RWPE2 (cell line): ENCODE data around the gene GPR132.

ENCODE experiments used
- ATAC-seq: fragments of 200-7000 bp; cut with Tn5 transposase; 3 replicates; pipeline ENCODE4 v1.9.1; 2021; ENCODE audit warnings: low read depth
- DNase-seq: peaks from one replicate; pipeline ENCODE4 v3.0.0-alpha.2; 2020; ENCODE audit warnings: low spot score
- H3K27ac ChIP-seq: fragments of 450-650 bp; 2 replicates; pipeline ENCODE4 v1.5.1; 2017; ENCODE audit warnings: mild to moderate bottlenecking; ENCODE audit not compliant: poor library complexity, severe bottlenecking
- H3K27me3 ChIP-seq: fragments of 250-450 bp; sonication (Bioruptor Pico); 2 replicates; pipeline ENCODE4 v1.5.1; 2021; ENCODE audit warnings: mild to moderate bottlenecking, moderate library complexity; ENCODE audit not compliant: insufficient read depth, poor library complexity, severe bottlenecking
- H3K36me3 ChIP-seq: fragments of 250-450 bp; sonication (Bioruptor Pico); 2 replicates; pipeline ENCODE4 v1.5.1; 2020; ENCODE audit warnings: low read depth, mild to moderate bottlenecking, moderate library complexity
- H3K4me1 ChIP-seq: fragments of 250-450 bp; sonication (Bioruptor Pico); 2 replicates; pipeline ENCODE4 v1.5.1; 2021; ENCODE audit warnings: mild to moderate bottlenecking, moderate library complexity; ENCODE audit not compliant: insufficient read depth, poor library complexity, severe bottlenecking
- H3K4me3 ChIP-seq: fragments of 250-450 bp; sonication (Bioruptor Pico); 2 replicates; pipeline ENCODE4 v1.5.1; 2021; ENCODE audit warnings: mild to moderate bottlenecking, moderate library complexity; ENCODE audit not compliant: severe bottlenecking
- H3K9me3 ChIP-seq: fragments of 250-450 bp; sonication (Bioruptor Pico); 2 replicates; pipeline ENCODE4 v1.5.1; 2021; ENCODE audit warnings: mild to moderate bottlenecking, moderate library complexity; ENCODE audit not compliant: severe bottlenecking
- TF ChIP-seq, protein P1 (sequence below): fragments of 450-650 bp; IDR thresholded peaks from one replicate; pipeline ENCODE4 v1.5.1; 2017; ENCODE audit warnings: mild to moderate bottlenecking, moderate library complexity; ENCODE audit not compliant: poor library complexity, severe bottlenecking

GPR132 gene

DNA sequence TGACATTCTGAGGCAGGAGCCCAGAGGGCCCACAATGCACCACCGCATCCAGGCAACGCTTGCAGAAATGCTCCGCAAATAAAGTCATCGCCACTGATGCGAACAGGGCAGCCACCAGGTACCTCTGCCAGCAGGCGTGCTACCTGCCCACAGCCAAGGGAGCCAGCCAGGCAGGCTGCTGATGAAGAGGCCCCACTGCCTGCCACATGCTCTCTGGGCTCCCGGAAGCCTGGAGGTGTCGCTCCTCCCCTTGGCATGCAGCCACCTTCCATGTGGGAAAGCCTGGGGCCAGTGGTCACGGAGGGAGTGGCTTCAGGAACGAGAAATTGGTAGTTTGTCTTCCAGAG, 14.7 kb downstream of the GPR132 start:
- no peaks in the 10 kb centered on the region for H3K4me1 ChIP-seq
- H3K27ac ChIP-seq = no peak overlapping the region
- peak; percentile 65 for ATAC-seq

DNA sequence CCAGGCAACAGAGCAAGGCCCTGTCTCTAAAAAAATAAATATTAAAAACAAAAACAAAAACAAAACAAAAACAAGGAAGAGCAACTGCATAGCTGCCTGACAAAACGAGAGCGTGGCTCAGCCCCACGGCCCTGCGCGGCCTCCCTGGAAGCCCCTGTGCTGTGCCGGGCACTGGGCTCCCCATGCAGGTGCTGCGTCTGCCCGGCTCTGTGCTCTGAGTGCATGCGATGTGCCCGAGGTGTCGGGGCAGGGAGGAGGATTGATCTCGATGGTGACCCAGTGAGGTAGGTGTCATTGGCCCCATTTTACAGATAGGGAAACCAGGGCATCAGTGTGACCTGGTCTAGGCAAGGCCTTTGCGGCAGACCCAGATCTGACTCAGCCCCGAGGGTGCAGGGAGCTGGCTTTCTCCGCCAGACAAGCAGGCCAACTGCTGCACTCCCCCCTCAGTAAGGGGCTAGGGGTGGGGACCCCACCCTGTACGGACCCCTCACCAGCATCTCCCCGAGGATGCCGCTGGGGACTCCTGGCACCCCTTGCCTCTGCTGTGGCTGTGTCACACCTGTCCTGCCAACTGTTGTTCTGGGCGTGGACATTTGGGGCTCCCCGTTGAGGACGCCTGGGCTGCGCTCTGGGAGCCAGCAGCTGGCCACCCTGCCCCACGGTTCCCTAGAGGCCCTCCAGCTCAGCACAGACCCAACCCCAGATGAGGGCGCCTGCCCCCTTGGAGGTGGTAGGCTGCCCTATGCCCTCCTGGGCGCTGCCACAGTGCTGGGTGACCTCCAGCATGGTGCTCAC, 15.3 kb downstream of the GPR132 start:
- TF ChIP-seq, protein P1, sequence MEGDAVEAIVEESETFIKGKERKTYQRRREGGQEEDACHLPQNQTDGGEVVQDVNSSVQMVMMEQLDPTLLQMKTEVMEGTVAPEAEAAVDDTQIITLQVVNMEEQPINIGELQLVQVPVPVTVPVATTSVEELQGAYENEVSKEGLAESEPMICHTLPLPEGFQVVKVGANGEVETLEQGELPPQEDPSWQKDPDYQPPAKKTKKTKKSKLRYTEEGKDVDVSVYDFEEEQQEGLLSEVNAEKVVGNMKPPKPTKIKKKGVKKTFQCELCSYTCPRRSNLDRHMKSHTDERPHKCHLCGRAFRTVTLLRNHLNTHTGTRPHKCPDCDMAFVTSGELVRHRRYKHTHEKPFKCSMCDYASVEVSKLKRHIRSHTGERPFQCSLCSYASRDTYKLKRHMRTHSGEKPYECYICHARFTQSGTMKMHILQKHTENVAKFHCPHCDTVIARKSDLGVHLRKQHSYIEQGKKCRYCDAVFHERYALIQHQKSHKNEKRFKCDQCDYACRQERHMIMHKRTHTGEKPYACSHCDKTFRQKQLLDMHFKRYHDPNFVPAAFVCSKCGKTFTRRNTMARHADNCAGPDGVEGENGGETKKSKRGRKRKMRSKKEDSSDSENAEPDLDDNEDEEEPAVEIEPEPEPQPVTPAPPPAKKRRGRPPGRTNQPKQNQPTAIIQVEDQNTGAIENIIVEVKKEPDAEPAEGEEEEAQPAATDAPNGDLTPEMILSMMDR = no peak
- H3K9me3 ChIP-seq = no peaks in the 10 kb centered on the region
- no peaks in the 10 kb centered on the region for H3K27me3 ChIP-seq
- no peaks in the 10 kb centered on the region for H3K4me1 ChIP-seq
- ATAC-seq = no peak
- no peak overlapping the region for H3K27ac ChIP-seq
- H3K36me3 ChIP-seq = no peaks in the 10 kb centered on the region
- H3K4me3 ChIP-seq = no peak overlapping the region
- DNase-seq = no peak

More for the DNA sequence above, 14.7 kb downstream of the GPR132 start:
- Histone ChIP-seq H3K27me3 (no peaks in the 10 kb centered on the region), H3K9me3 (no peaks in the 10 kb centered on the region), H3K4me3 (no peak overlapping the region), H3K36me3 (no peaks in the 10 kb centered on the region)
- TF ChIP-seq, protein P1 = no peak
- DNase-seq = peak; percentile 90

DNA sequence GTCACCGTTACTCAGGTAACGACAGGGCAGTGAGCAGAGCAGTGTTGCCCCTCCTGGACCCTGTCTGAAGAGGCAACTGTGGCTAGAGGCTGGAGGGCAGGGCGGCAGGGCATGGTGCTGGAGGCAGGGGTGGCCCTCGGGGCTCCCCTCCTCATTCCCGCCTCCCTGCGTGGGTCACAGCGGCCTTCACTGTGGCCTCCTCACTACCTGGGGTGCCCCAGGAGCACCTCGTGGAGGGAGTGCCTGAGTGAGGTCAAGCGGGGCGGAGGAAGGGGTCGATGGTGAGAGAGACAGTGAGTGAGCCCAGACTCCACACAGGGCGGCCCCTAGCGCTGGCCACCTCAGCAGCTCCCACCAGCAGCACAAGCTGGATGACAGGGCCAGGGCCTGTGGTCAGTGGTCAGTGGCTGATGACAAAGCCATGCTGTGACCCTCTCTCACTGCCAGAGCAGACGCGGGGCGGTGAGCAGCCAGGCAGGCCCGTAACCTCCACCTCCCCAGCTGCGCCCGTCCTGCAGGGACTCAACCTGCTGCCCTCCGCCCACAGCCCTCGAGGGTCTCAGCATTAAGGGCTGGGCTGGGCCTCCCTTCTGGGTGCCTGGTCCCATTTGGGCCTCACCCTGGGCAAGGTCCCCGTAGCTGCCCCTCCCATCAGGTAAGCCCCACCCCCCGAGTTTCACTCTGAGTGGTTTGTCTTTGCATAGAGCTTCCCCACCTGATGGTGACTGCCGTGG, 17.8 kb downstream of the GPR132 start:
- no peak overlapping the region for H3K27ac ChIP-seq
- no peaks in the 10 kb centered on the region for H3K9me3 ChIP-seq
- H3K4me3 ChIP-seq = no peak overlapping the region
- no peaks in the 10 kb centered on the region for H3K27me3 ChIP-seq
- no peaks in the 10 kb centered on the region for H3K4me1 ChIP-seq
- ATAC-seq (no peak), DNase-seq (peak; percentile 78)
- TF ChIP-seq, protein P1 = no peak
- no peaks in the 10 kb centered on the region for H3K36me3 ChIP-seq

DNA sequence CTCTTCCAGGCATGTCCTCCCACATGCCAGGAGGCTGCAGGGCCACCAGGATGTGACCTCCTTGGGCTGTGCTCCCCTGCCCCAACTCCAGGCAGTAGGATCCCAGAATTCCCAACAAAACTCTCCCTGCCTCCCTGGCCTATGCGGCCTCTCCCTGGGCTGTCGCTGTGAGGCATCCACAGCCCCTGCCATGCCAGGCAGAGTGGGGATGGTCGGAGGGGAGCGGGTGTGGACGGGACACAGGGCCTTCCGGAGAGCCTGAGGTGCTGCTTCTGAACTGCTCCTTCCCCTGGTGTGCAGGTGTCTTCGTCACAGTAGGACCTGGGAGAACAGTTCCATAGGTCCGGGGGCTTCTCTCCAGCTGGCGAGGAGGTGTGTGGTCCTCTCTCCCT, 18.3 kb downstream of the GPR132 start:
- H3K27me3 ChIP-seq = no peaks in the 10 kb centered on the region
- H3K27ac ChIP-seq = no peak overlapping the region
- H3K4me3 ChIP-seq = no peak overlapping the region
- DNase-seq (no peak), ATAC-seq (no peak)
- no peaks in the 10 kb centered on the region for H3K9me3 ChIP-seq
- no peaks in the 10 kb centered on the region for H3K4me1 ChIP-seq
- H3K36me3 ChIP-seq = no peaks in the 10 kb centered on the region
- TF ChIP-seq, protein P1 = no peak
